Activated CD8-positive, alpha-beta memory T cell treated with anti-CD3 and anti-CD28 coated beads, Interleukin-2, amount 10 ng/mL, durations not matched to agents 7 days and 5 days (primary cell): ENCODE measurements around the gene COX19. TPM values are rescaled to one million over a fixed set of nuclear protein-coding genes. Genes with fewer than 3 reads are reported as not detected.
"Not testable (repeated sequence)": the region's sequence is repeated elsewhere in the genome, so short reads cannot be mapped to it uniquely, and the experiment has no call there.

Experiments
- ATAC-seq: fragments of 150-1000 bp; cut with Tn5 transposase; one replicate; pipeline ENCODE4 v1.10.0; 2021; ENCODE audit warnings: moderate library complexity
- CTCF ChIA-PET: fragments of 350-600 bp; sonication (Branson Sonifier 250); formaldehyde crosslinking; loops from one replicate; lab custom pipeline; 2021; ENCODE audit warnings: antibody characterized with exemption; lab: Charles Lee
- DNase-seq: peaks from one replicate; pipeline ENCODE4 v3.0.0-alpha.2; 2020
- H3K27ac Mint-ChIP-seq: one replicate; pipeline ENCODE4 v1.8.0; 2021; ENCODE audit warnings: mild to moderate bottlenecking, mixed read lengths
- H3K27me3 Mint-ChIP-seq: one replicate; pipeline ENCODE4 v1.8.0; 2021; ENCODE audit warnings: mixed read lengths
- H3K36me3 Mint-ChIP-seq: one replicate; pipeline ENCODE4 v1.8.0; 2021; ENCODE audit warnings: mild to moderate bottlenecking, mixed read lengths
- H3K4me1 Mint-ChIP-seq: one replicate; pipeline ENCODE4 v1.8.0; 2021; ENCODE audit warnings: mixed read lengths
- H3K4me3 Mint-ChIP-seq: one replicate; pipeline ENCODE4 v1.8.0; 2021; ENCODE audit warnings: mild to moderate bottlenecking, moderate library complexity, mixed read lengths
- H3K9me3 Mint-ChIP-seq: one replicate; pipeline ENCODE4 v1.8.0; 2022; ENCODE audit warnings: low read depth, mixed read lengths
- total RNA-seq, 2 experiments: library from RNA; stranded (reverse); gene quantifications; one replicate each; pipeline ENCODE4 v1.2.3, GENCODE V29; 2021

Gene COX19
- total RNA-seq, 2 experiments from 2014 or later: 18.7 to 18.9 TPM

DNA sequence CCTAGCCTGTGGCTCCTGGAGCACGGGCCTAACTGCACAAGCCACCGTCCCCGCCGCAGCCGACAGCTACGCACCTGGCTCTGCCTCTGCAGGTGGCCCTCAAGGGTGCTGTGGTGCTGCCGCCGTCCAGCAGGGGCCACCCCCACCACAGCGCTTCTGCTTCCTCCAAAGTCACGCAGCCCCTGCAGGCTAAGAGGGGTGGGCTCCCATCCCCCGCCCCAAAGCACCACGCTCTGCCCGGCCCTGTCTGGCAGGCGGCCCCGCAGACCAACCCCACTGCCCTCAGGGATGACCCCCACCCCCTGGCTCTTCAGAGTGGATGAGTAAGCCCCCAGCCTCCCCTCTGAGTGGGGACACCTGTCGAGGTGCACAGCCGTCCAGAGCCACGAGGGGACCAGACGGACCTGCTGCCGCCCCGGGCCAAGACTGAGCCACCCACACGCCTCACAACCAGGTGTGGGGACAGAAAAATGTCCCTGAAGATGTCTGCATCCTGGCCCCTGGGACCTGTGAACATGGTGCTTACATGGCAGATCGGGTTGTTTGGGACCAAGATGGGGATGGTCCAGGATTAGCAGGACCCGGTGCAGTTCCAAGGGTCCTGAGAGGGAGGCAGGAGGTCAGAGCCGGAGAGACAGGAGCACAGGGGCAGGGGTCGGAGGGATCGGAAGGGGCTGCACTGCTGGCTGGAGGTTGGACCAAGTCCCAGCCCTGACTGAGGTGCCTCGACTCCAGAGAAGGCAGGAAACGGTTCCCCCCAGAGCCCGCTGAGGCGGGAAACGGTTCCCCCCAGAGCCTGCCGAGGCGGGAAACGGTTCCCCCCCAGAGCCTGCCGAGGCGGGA is 11.9 kb downstream of the COX19 start:
- Mint-ChIP-seq H3K4me3 (no peak overlapping the region), H3K27me3 (peaks cover 3% of the 10 kb centered on the region), H3K4me1 (peaks cover 22% of the 10 kb centered on the region), H3K27ac (no peak overlapping the region), H3K9me3 (no peaks in the 10 kb centered on the region), H3K36me3 (peaks cover 11% of the 10 kb centered on the region)
- DNase-seq (no peak), ATAC-seq (peak; percentile 32)
- CTCF ChIA-PET: no interaction called here

DNA sequence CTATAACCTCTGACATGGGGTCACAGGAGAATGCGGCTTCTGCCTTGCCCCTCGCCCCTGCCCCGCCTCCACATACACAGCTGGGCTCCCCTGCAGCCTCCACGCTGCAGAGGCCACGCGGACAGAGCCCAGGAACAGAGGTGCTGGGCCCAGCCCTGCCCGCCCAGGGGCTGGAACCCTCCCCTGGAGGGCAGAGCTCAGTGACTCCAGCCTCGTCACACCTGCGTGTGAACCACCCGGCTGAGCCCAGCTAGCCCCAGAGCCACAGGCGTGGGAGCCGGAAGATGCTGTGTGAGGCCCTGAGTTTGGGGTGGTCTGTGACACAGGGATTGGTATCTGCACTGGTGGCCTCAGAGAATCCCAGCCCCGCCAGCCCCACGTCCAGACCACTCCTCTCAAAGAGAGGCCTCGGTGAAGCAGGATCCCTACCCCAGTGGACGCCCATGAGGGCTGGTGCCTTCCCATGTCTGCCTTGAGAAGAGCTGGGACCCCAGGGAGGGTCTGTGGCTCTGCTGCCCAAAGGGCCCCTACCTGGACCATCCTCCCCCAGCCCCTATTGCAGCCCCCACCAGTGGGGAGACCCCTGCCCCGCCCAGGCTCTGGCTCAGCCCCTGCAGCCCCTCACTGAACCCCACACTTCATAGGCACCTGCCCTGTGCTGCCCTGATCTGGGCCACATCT is 12.8 kb downstream of the COX19 start:
- Mint-ChIP-seq H3K27me3 (peaks cover 3% of the 10 kb centered on the region), H3K27ac (no peak overlapping the region), H3K4me1 (peaks cover 22% of the 10 kb centered on the region), H3K36me3 (peaks cover 7% of the 10 kb centered on the region), H3K4me3 (no peak overlapping the region), H3K9me3 (no peaks in the 10 kb centered on the region)
- CTCF ChIA-PET: no interaction called here
- ATAC-seq (no peak), DNase-seq (no peak)

DNA sequence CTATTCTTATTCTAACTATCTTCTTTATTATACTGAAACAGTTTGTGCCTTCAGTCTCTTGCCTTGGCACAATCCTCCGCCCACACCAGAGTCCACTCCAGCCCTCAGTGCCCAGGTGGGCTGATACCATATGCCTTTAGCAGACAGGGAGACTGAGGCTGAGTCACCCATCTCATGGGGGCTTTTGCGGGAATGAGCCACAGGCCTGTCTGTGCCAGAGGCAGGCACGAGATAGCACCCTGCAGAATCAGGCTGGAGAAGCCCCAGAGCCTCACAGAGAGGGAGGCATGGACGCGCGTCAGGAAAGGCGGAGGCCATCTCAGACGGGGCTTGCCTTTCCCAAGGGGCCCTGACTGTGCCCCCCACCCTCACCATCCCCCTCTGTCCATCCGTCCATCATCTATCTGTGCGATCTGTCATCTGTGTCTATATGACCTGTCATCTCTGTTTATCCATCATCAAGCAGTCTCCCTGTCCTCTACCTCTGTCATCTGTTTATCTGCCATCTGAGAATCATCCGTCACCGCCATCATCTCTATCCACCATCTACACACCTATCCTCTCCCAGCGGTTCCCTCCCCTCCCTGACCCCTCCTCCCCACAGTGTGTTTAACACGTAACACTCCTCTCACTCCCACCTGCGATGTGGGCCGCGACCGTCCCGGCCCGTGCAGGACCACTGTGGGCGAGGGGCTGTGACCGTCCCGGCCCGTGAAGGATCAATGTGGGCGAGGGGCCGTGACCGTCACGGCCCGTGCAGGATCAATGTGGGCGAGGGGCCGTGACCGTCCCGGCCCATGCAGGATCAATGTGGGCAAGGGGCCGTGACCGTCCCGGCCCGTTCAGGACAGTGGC is 13.6 kb downstream of the COX19 start:
- DNase-seq (no peak), ATAC-seq (no peak)
- Mint-ChIP-seq H3K9me3 (no peaks in the 10 kb centered on the region), H3K27ac (no peak overlapping the region), H3K36me3 (peaks cover 1% of the 10 kb centered on the region), H3K27me3 (peaks cover 3% of the 10 kb centered on the region), H3K4me3 (no peak overlapping the region), H3K4me1 (peaks cover 22% of the 10 kb centered on the region)
- CTCF ChIA-PET: no interaction called here

DNA sequence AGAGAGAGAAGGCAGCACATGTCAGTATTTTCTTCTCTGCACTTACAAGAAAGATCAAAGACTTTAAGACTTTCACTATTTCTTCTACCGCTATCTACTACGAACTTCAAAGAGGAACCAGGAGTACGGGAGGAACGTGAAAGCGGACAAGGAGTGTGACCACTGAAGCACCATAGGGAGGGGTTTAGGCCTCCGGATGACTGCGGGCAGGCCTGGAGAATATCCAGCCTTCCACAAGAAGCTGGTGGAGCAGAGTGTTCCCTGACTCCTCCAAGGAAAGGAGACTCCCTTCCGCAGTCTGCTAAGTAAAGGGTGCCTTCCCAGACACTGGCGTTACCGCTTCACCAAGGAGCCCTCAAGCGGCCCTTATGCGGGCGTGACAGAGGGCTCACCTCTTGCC is 14.4 kb downstream of the COX19 start:
- CTCF ChIA-PET, H3K9me3 Mint-ChIP-seq, ATAC-seq, H3K4me3 Mint-ChIP-seq, H3K27ac Mint-ChIP-seq, H3K36me3 Mint-ChIP-seq, H3K27me3 Mint-ChIP-seq, DNase-seq: not testable (repeated sequence)
- peaks cover 20% of the 10 kb centered on the region for H3K4me1 Mint-ChIP-seq

DNA sequence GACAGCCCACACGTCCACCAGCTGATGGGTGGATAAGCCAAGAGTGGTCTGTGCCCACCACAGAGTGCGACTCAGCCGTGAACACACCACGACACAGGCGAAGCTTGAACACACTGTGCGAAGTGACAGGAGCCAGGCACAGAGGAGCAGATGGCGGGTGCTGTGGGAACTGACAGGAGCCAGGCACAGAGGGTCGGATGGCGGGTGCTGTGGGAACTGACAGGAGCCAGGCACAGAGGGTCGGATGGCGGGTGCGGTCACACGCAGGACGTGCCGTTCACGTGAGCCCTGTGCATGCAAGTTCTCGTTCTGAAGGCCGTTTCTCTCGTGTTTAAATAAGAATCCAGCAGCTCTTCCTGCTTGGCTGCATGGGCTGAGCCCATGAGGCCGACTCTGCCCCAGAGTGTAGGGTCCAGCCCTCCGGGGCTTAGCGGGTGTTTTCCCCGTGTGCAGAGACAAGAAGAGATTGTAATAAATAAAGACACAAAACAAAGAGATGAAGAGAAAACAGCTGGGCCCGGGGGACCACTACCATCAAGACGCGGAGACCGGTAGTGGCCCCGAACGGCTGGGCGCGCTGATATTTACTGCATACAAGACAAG is 15.0 kb downstream of the COX19 start:
- peaks cover 17% of the 10 kb centered on the region for H3K4me1 Mint-ChIP-seq
- peaks cover 6% of the 10 kb centered on the region for H3K27me3 Mint-ChIP-seq
- no peaks in the 10 kb centered on the region for H3K9me3 Mint-ChIP-seq
- peaks cover 1% of the 10 kb centered on the region for H3K36me3 Mint-ChIP-seq
- H3K4me3 Mint-ChIP-seq: no peak overlapping the region
- no peak for ATAC-seq
- no peak for DNase-seq
- no peak overlapping the region for H3K27ac Mint-ChIP-seq
- CTCF ChIA-PET: no interaction called here

DNA sequence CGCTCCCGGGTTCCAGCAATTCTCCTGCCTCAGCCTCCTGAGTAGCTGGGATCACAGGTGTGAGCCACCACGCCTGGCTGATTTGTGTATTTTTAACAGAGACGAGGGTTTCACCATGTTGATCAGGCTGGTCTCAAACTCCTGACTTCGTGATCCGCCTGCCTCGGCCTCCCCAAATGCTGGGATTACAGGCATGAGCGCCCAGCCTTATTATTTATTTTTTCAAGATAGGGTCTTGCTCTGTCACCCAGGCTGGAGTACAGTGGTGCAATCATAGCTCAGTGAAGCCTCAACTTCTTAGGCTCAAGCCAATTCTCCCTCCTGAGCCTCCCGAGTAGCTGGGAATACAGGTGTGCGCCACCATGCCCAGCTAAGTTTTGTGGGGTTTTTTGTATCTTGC is 15.6 kb downstream of the COX19 start:
- H3K36me3 Mint-ChIP-seq, H3K27me3 Mint-ChIP-seq, CTCF ChIA-PET, H3K4me3 Mint-ChIP-seq, H3K27ac Mint-ChIP-seq, ATAC-seq, H3K9me3 Mint-ChIP-seq, DNase-seq: not testable (repeated sequence)
- H3K4me1 Mint-ChIP-seq: peaks cover 12% of the 10 kb centered on the region

DNA sequence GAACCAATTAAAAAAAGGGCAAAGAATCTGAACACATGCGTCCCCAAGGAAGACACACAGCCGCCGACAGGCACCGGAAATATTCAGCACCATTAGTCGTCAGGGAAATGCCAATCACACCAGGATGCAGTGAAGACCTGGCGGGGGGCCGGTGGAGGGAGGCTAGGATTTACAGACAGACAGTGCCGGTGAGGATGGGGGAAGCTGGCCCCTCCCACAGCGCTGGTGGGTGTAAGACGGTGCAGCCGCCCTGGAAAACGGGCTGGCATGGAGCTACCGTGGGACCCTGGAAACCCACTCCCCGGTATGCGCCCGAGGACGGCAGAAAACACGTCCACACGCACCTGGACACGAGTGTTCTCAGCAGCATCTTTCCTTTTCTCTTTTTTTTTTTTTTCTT is 16.1 kb downstream of the COX19 start:
- Mint-ChIP-seq H3K36me3 (peaks cover 1% of the 10 kb centered on the region), H3K9me3 (no peaks in the 10 kb centered on the region), H3K27me3 (peaks cover 10% of the 10 kb centered on the region), H3K27ac (no peak overlapping the region), H3K4me3 (no peak overlapping the region), H3K4me1 (peaks cover 7% of the 10 kb centered on the region)
- CTCF ChIA-PET: no interaction called here
- ATAC-seq: no peak
- no peak for DNase-seq

DNA sequence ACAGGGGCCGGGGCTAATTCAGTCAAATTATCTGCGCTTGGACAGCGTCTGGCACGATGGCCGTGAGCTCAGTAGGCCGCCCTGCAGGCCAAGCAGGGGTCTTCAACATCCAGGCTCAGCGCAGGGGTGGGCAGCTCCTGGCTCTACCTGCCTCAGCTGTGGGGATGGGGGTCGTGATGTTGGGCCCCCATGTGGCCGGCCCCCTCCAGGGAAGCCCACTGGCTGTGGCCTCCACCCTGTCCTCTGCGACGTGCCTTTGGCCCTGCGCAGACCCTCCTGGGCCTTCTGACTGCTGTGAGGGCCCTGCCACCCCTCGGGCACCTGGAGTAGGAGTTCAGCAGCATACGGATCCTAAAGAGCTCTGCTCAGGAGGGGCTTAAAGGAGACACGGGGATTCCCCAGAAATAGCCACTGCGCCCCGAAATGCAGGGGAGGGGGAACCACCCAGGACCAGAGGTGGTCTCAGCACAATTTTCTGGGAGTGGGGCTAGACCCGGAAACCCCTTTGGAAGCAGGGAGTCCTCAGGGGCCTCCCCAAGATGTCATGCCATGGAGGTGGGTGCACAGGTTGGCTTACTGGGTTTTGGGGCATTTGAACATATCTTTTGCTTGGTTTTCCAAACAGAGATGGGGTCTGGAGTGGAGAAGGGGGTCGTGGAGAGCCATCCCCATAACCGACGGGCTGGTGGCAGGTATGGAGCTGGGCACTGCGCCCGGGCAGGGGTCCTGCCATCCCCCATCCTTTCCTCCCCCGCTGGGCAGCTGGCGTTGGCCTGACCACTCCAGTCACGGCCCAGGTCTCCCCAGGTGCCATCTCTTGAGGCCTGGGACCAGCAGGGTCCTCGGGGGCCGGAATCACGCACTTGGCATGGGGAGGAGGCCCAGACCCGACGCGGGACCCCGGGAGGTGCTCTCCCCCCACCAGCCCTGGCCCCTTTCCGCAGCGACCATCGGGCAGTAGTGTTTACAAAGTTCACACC is 16.8 kb downstream of the COX19 start:
- no peak for DNase-seq
- no peak for ATAC-seq
- Mint-ChIP-seq H3K27ac (no peak overlapping the region), H3K9me3 (no peaks in the 10 kb centered on the region), H3K27me3 (peaks cover 8% of the 10 kb centered on the region), H3K36me3 (peaks cover 1% of the 10 kb centered on the region), H3K4me3 (no peak overlapping the region), H3K4me1 (peaks cover 1% of the 10 kb centered on the region)
- CTCF ChIA-PET: interaction anchor here (0.7 kb wide), 1 partner anchor 50 kb away, joined by 3 read pairs; no protein-coding TSS in a partner anchor

DNA sequence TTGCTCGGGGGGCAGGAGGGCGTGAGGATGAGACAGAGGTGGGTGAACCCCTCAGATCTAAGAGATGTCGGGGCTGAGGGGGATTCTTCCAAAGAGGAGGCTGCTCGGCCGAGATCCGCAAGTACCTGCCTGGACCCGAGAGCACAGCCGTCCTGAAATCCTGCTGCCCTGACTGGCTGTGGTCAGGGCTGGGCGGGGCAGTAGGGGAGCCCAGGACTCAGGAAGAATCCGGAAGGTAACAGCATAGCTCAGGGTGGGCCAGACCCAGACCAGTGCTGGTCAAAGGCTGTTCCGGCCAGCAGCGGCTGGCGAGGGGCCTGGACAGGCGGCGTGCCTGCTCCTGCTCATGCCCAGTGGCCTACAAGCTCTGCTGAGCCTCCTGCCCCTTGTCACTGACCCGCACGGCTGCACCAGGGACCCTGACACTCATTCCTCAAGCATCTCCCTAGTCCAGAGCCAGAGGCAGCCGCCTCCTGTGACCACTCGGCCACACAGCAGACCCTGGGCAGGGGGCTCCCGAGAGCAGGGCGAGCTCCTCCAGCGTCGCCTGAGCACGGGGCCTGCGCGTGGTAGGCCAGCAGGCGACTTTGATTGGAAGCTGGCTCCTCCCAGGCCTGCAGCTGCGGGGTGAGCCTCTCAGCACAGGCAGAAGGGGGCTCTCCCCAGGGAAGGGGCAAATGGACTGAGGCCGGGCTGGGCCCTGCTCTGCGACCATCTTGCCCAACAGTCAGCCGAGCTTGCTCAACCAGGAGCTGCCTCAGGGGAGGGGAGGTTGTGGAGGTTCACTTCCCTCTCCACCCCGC is 17.7 kb downstream of the COX19 start:
- ATAC-seq (no peak), DNase-seq (no peak)
- Mint-ChIP-seq H3K4me3 (no peak overlapping the region), H3K4me1 (no peaks in the 10 kb centered on the region), H3K9me3 (no peaks in the 10 kb centered on the region), H3K27ac (no peak overlapping the region), H3K27me3 (peaks cover 7% of the 10 kb centered on the region), H3K36me3 (peaks cover 1% of the 10 kb centered on the region)
- CTCF ChIA-PET: interaction anchor here (0.7 kb wide), 1 partner anchor 49 kb away, joined by 3 read pairs; no protein-coding TSS in a partner anchor

DNA sequence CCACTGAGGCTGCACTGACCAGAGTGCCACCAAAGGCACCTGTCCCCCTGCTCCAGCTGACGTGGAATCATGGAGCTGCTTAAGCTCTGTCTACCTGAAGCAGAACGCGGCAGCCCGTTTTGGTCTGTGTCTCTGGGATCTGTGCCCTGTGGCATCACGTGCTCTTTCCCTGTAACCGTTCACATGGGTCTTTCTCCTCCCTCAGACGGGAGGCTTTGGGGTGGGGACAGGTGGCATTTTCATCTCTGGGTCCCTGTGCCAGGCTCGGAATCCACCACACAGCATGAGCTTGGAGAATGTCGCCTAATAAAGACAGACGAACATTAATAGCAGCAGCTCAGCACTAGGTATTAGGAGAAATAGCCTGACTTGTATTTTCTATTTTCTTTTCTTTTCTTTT is 19.3 kb downstream of the COX19 start:
- H3K4me1 Mint-ChIP-seq: no peaks in the 10 kb centered on the region
- H3K36me3 Mint-ChIP-seq: no peaks in the 10 kb centered on the region
- no peak overlapping the region for H3K4me3 Mint-ChIP-seq
- ATAC-seq (no peak), DNase-seq (no peak)
- CTCF ChIA-PET: interaction anchor here (1.2 to 1.5 kb wide), 2 partner anchors 46 to 49 kb away, joined by 3 to 4 read pairs; no protein-coding TSS in a partner anchor
- peaks cover 7% of the 10 kb centered on the region for H3K27me3 Mint-ChIP-seq
- H3K27ac Mint-ChIP-seq: no peak overlapping the region
- H3K9me3 Mint-ChIP-seq: no peaks in the 10 kb centered on the region

DNA sequence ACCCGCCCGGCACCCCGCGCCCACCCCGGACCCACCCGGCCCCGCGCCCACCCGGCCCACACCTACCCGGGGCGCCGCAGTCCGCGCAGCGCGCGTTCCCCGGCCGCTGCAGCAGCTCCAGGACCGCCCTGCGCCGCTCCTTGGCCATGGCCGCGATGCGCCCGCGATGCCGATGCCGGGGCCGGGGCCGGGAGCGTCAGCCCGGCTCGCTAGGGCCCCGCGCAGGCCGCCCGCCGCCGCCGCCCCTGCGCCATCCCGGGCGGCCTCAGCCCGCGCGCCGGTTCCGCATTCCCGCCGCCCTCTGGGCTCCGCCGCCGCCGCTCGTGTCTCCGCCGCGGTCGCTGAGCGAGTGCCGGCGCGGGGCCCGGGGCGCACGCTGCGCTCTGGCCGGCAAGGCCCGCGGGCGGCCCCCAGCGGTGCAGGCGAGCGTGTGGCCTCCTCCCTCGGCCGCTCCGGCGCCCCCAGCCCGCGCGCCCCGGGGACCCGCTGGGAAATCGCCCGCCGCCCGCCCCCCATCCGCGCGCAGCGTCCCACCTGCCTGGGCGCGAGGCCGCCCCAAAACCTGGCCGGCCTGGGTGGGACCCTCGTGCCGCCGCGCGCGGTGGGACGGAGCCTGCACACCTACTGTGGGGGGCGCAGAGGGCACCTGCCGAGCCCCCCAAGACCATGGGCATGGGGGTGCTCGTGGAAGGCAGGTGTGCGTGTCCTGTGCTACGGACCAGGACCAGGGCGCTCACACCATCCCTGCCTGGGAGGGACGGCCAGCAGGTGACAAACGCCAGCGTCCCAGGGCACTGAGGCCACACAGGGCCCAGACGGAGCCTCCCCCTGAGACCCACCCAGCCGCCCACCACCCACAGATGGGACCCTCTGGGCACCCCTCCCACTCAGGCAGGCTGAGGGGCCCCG is 20.8 kb downstream of the COX19 start, which contains the start of gene ADAP1:
TSS of gene ADAP1 (minus strand) at position 351 of the 909 bp plus-strand sequence. CDS start at position 148, 203 bp downstream.
- H3K36me3 Mint-ChIP-seq: no peaks in the 10 kb centered on the region
- DNase-seq (no peak), ATAC-seq (peak; percentile 86)
- no peaks in the 10 kb centered on the region for H3K9me3 Mint-ChIP-seq
- CTCF ChIA-PET: interaction anchor here (0.7 to 1.5 kb wide), 7 partner anchors 18 to 138 kb away, joined by 3 to 7 read pairs (median 3); no protein-coding TSS in a partner anchor
- peaks cover 6% of the 10 kb centered on the region for H3K4me1 Mint-ChIP-seq
- peaks cover 7% of the 10 kb centered on the region for H3K27me3 Mint-ChIP-seq
- no peak within 1 kb of the TSS for H3K27ac Mint-ChIP-seq
- H3K4me3 Mint-ChIP-seq: peak within 1 kb of the TSS; percentile 24
